ENCODE data around the gene TMEM43.

The TMEM43 gene

GRCh38 chr3:14152233-14152962 is 27.5 kb downstream of the TMEM43 start:
- Histone ChIP-seq H3K9me2 (ENCODE audit: low read depth, low read length) (no peaks in the 10 kb centered on the region), H3K79me2 (ENCODE audit: insufficient read depth, low read length) (no peaks in the 10 kb centered on the region), H3K4me2 (ENCODE audit: low read length) (no peak overlapping the region), H3F3A (ENCODE audit: insufficient read depth, low read length) (no peaks in the 10 kb centered on the region), H3K27me3 (ENCODE audit: insufficient read depth, low read length) (no peaks in the 10 kb centered on the region), H2AFZ (ENCODE audit: low read length) (no peak overlapping the region), H4K20me1 (ENCODE audit: insufficient read depth, low read length) (no peaks in the 10 kb centered on the region), H3K27ac (ENCODE audit: low read depth, low read length, poor library complexity, severe bottlenecking) (no peak overlapping the region), H3K4me3 (ENCODE audit: low read depth, low read length, poor library complexity, severe bottlenecking) (no peak overlapping the region), H3K9me3 (ENCODE audit: low read length) (no peaks in the 10 kb centered on the region), H3K9ac (ENCODE audit: low read length) (no peak overlapping the region), H3K4me1 (ENCODE audit: insufficient read depth, low read length, severe bottlenecking) (no peaks in the 10 kb centered on the region), H3K36me3 (ENCODE audit: insufficient read depth, low read length) (peaks cover 32% of the 10 kb centered on the region; the same call in 1 of the 2 replicates)
- no peak for TF ChIP-seq EZH2 (IDR thresholded peaks at IDR 0.05; ENCODE audit: borderline replicate concordance, low read length)
- TF ChIP-seq, protein P1, sequence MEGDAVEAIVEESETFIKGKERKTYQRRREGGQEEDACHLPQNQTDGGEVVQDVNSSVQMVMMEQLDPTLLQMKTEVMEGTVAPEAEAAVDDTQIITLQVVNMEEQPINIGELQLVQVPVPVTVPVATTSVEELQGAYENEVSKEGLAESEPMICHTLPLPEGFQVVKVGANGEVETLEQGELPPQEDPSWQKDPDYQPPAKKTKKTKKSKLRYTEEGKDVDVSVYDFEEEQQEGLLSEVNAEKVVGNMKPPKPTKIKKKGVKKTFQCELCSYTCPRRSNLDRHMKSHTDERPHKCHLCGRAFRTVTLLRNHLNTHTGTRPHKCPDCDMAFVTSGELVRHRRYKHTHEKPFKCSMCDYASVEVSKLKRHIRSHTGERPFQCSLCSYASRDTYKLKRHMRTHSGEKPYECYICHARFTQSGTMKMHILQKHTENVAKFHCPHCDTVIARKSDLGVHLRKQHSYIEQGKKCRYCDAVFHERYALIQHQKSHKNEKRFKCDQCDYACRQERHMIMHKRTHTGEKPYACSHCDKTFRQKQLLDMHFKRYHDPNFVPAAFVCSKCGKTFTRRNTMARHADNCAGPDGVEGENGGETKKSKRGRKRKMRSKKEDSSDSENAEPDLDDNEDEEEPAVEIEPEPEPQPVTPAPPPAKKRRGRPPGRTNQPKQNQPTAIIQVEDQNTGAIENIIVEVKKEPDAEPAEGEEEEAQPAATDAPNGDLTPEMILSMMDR (IDR thresholded peaks at IDR 0.05; ENCODE audit: low read length), result peak; percentile 40

DNA sequence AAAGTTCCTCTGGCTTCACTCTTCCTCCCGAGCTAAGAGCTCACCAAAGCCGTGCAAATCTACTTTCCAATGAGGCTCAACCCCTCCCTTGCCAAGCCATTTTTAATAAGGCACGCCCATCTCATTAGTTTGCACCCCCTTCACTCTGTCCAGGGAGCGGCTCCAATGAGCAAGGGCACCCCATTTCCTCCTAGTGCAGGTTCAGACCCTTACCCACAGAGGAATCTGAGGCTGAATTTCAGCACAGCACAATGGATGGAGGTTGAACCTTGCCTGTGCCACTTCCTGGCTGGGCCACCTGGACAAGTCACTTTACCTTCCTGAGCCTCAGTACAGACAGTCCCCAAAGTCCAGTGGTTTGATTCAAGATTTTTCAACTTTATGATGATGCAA is 28.1 kb downstream of the TMEM43 start:
- no peak overlapping the region for H3K4me2 ChIP-seq (ENCODE audit: low read length)
- H3F3A ChIP-seq (ENCODE audit: insufficient read depth, low read length), result no peaks in the 10 kb centered on the region
- H3K36me3 ChIP-seq (ENCODE audit: insufficient read depth, low read length), result peaks cover 38% of the 10 kb centered on the region; the same call in 1 of the 2 replicates
- TF ChIP-seq, protein P1 (IDR thresholded peaks at IDR 0.05; ENCODE audit: low read length), result no peak
- TF ChIP-seq EZH2 (IDR thresholded peaks at IDR 0.05; ENCODE audit: borderline replicate concordance, low read length), result no peak
- H3K9ac ChIP-seq (ENCODE audit: low read length), result no peak overlapping the region
- no peaks in the 10 kb centered on the region for H3K9me3 ChIP-seq (ENCODE audit: low read length)
- no peaks in the 10 kb centered on the region for H3K27me3 ChIP-seq (ENCODE audit: insufficient read depth, low read length)
- H3K9me2 ChIP-seq (ENCODE audit: low read depth, low read length), result no peaks in the 10 kb centered on the region
- no peak overlapping the region for H2AFZ ChIP-seq (ENCODE audit: low read length)
- H3K79me2 ChIP-seq (ENCODE audit: insufficient read depth, low read length), result no peaks in the 10 kb centered on the region
- H3K4me1 ChIP-seq (ENCODE audit: insufficient read depth, low read length, severe bottlenecking), result no peaks in the 10 kb centered on the region
- no peak overlapping the region for H3K27ac ChIP-seq (ENCODE audit: low read depth, low read length, poor library complexity, severe bottlenecking)
- H3K4me3 ChIP-seq (ENCODE audit: low read depth, low read length, poor library complexity, severe bottlenecking), result no peak overlapping the region
- no peaks in the 10 kb centered on the region for H4K20me1 ChIP-seq (ENCODE audit: insufficient read depth, low read length)

DNA sequence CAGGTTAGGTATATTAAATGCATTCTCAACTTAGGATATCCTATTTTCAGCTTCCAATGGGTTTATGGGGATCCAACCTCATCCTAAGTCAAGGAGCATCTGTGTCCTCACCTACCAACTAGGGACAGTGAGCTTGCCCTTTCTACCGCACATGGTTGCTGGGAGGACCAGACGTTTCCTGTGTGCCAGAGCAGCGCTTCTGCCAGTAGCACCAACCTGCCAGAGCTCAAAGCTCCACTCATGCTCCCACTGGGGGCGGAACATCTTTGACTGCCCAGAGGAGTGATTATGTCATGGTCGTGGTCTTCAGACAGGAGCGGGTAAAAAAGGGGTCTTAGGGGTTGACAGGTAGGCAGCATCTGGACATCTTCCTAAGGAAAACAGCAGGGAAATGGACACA is 28.8 kb downstream of the TMEM43 start:
- Histone ChIP-seq H3K4me2 (ENCODE audit: low read length) (no peak overlapping the region), H2AFZ (ENCODE audit: low read length) (no peak overlapping the region), H3K27ac (ENCODE audit: low read depth, low read length, poor library complexity, severe bottlenecking) (no peak overlapping the region), H4K20me1 (ENCODE audit: insufficient read depth, low read length) (no peaks in the 10 kb centered on the region), H3K9me2 (ENCODE audit: low read depth, low read length) (no peaks in the 10 kb centered on the region), H3K79me2 (ENCODE audit: insufficient read depth, low read length) (no peaks in the 10 kb centered on the region), H3K4me1 (ENCODE audit: insufficient read depth, low read length, severe bottlenecking) (no peaks in the 10 kb centered on the region), H3F3A (ENCODE audit: insufficient read depth, low read length) (no peaks in the 10 kb centered on the region), H3K27me3 (ENCODE audit: insufficient read depth, low read length) (no peaks in the 10 kb centered on the region), H3K36me3 (ENCODE audit: insufficient read depth, low read length) (peaks cover 45% of the 10 kb centered on the region), H3K9me3 (ENCODE audit: low read length) (no peaks in the 10 kb centered on the region), H3K9ac (ENCODE audit: low read length) (no peak overlapping the region), H3K4me3 (ENCODE audit: low read depth, low read length, poor library complexity, severe bottlenecking) (no peak overlapping the region)
- no peak for TF ChIP-seq EZH2 (IDR thresholded peaks at IDR 0.05; ENCODE audit: borderline replicate concordance, low read length)
- TF ChIP-seq, protein P1 (IDR thresholded peaks at IDR 0.05; ENCODE audit: low read length), result no peak

Data from OCI-LY1 (cell line).